ENCODE measurements around the gene ST6GALNAC1.

The ST6GALNAC1 gene

DNA sequence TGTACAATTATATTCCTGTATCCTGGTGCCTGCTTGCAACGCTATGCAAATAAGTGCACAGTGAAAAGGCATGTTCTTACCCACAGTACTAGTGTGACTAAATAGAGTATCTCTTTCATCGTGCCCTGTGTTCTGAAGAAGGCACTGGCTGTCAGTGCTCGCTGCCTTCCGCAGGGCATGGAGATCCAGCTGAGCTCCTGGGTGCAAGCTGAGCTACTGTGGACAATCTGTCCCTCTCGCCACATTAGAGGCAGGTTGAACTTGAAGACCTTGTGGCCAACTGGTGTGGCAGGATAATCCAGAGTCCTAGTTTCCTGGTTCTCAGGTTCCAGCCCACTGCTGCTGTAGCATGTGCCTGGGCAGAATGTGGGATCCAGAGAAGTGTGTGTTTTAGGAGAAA is 1.9 kb upstream of the ST6GALNAC1 start:
- TF ChIP-seq, protein P1, sequence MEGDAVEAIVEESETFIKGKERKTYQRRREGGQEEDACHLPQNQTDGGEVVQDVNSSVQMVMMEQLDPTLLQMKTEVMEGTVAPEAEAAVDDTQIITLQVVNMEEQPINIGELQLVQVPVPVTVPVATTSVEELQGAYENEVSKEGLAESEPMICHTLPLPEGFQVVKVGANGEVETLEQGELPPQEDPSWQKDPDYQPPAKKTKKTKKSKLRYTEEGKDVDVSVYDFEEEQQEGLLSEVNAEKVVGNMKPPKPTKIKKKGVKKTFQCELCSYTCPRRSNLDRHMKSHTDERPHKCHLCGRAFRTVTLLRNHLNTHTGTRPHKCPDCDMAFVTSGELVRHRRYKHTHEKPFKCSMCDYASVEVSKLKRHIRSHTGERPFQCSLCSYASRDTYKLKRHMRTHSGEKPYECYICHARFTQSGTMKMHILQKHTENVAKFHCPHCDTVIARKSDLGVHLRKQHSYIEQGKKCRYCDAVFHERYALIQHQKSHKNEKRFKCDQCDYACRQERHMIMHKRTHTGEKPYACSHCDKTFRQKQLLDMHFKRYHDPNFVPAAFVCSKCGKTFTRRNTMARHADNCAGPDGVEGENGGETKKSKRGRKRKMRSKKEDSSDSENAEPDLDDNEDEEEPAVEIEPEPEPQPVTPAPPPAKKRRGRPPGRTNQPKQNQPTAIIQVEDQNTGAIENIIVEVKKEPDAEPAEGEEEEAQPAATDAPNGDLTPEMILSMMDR (IDR thresholded peaks at IDR 0.05; ENCODE audit: low read depth, low read length, missing control alignments) = no peak

GRCh38 chr17:76644995-76645394 is 1.4 kb upstream of the ST6GALNAC1 start:
- TF ChIP-seq, protein P1 (IDR thresholded peaks at IDR 0.05; ENCODE audit: low read depth, low read length, missing control alignments) = no peak
- no peak for DNase-seq (ENCODE audit: extremely low read depth, low read depth)
- H3K4me3 ChIP-seq (replicated peaks; ENCODE audit: low read depth, low read length) = no peak overlapping the region

More for the DNA sequence above, 1.9 kb upstream of the ST6GALNAC1 start:
- H3K4me3 ChIP-seq (replicated peaks; ENCODE audit: low read depth, low read length) = no peak overlapping the region
- no peak for DNase-seq (ENCODE audit: extremely low read depth, low read depth)

GRCh38 chr17:76642994-76643393 is 563 bp downstream of the ST6GALNAC1 start:
- DNase-seq (ENCODE audit: extremely low read depth, low read depth) = no peak
- no peak overlapping the region for H3K4me3 ChIP-seq (replicated peaks; ENCODE audit: low read depth, low read length)
- TF ChIP-seq, protein P1 (IDR thresholded peaks at IDR 0.05; ENCODE audit: low read depth, low read length, missing control alignments) = no peak

- TF ChIP-seq, protein P1 (IDR thresholded peaks at IDR 0.05; ENCODE audit: low read depth, low read length, missing control alignments) = no peak
- no peak overlapping the region for H3K4me3 ChIP-seq (replicated peaks; ENCODE audit: low read depth, low read length)
- no peak for DNase-seq (ENCODE audit: extremely low read depth, low read depth)
Observed at GRCh38 chr17:76642032-76642561, 1.5 kb downstream of the ST6GALNAC1 start.

GRCh38 chr17:76641501-76641900 is 2.1 kb downstream of the ST6GALNAC1 start:
- no peak for DNase-seq (ENCODE audit: extremely low read depth, low read depth)
- H3K4me3 ChIP-seq (replicated peaks; ENCODE audit: low read depth, low read length) = no peak overlapping the region
- TF ChIP-seq, protein P1 (IDR thresholded peaks at IDR 0.05; ENCODE audit: low read depth, low read length, missing control alignments) = no peak

DNA sequence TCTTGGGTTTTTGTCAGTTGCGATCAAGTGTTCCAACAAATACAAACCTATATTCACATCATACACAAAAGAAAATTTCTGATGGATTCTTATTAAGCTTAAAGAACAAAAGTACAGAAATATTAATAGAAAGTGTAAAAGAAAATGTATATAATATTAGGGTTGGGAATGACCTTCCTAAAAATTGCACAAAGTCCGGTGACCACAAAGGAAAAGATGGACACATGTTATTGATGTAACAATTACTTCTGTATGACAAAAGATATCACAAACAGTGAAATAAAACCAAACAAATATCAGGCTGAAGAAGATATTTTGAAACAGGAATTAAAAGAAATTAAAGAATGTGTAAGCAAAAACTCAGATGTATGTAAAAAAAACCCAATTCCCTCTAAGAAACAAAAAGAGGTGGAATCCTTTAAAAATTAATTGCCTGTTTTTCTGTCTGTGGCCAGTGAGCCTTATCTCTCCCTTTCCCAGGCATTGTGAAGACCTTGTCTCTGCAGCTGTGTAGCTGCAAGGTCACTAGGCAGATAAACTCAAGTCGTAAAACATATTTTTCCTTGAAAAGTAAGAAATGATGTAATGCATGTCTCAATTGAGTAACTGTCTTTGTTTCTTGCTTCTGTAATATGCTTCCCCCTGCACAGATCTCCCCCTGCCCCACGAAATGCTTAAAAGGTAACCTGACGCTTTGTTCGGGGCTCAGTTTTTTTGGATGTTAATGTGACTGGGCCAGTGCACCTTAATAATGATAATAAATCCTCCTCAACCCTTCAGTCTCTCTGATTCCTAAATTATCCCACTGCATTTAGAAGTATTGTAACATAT is 2.8 kb downstream of the ST6GALNAC1 start:
- TF ChIP-seq, protein P1 (IDR thresholded peaks at IDR 0.05; ENCODE audit: low read depth, low read length, missing control alignments) = no peak
- no peak overlapping the region for H3K4me3 ChIP-seq (replicated peaks; ENCODE audit: low read depth, low read length)
- no peak for DNase-seq (ENCODE audit: extremely low read depth, low read depth)

Measured in HFF-Myc (cell line).